ENCODE measurements around the gene ARL14EPL.

ARL14EPL gene

DNA sequence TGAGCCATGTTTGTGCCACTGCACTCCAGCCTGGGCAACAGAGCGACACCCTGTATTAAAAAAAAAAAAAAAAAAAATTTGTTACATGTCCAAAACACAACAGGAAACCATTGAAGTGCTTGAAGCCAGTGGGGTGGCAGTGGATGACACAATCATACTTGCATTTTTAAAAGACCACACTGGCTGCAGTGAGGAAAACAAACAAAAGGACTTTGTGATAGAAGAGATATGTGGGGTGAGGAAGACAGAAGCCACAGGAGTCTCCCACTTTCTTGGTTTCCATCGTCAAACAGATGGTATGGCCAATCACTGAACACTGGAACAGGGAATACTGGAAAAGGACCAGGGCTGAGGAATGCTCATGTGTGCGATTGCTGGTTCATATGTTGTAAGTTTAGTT is 31.7 kb downstream of the ARL14EPL start:
- H3K27me3 ChIP-seq (ENCODE audit: low read length): no peaks in the 10 kb centered on the region
- H3K79me2 ChIP-seq (ENCODE audit: insufficient read depth, low read length): no peaks in the 10 kb centered on the region
- no peak overlapping the region for H3K4me3 ChIP-seq (ENCODE audit: insufficient read depth, low read length, poor library complexity, severe bottlenecking)
- no peaks in the 10 kb centered on the region for H3K9me2 ChIP-seq (replicated peaks; ENCODE audit: insufficient read depth, low read length)
- H4K20me1 ChIP-seq (ENCODE audit: low read depth, low read length): no peaks in the 10 kb centered on the region
- H3K4me2 ChIP-seq (ENCODE audit: low read depth, low read length, poor library complexity, severe bottlenecking): no peak overlapping the region
- no peak overlapping the region for H3K9ac ChIP-seq (ENCODE audit: low read length)
- H3F3A ChIP-seq (ENCODE audit: insufficient read depth): no peaks in the 10 kb centered on the region
- H3K36me3 ChIP-seq (ENCODE audit: low read length): no peaks in the 10 kb centered on the region
- H3K27ac ChIP-seq (ENCODE audit: low read depth, low read length): no peak overlapping the region
- no peak for TF ChIP-seq EZH2phosphoT487 (conservative IDR thresholded peaks at IDR 0.05; ENCODE audit: low read length)
- TF ChIP-seq, protein P1, sequence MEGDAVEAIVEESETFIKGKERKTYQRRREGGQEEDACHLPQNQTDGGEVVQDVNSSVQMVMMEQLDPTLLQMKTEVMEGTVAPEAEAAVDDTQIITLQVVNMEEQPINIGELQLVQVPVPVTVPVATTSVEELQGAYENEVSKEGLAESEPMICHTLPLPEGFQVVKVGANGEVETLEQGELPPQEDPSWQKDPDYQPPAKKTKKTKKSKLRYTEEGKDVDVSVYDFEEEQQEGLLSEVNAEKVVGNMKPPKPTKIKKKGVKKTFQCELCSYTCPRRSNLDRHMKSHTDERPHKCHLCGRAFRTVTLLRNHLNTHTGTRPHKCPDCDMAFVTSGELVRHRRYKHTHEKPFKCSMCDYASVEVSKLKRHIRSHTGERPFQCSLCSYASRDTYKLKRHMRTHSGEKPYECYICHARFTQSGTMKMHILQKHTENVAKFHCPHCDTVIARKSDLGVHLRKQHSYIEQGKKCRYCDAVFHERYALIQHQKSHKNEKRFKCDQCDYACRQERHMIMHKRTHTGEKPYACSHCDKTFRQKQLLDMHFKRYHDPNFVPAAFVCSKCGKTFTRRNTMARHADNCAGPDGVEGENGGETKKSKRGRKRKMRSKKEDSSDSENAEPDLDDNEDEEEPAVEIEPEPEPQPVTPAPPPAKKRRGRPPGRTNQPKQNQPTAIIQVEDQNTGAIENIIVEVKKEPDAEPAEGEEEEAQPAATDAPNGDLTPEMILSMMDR (IDR thresholded peaks at IDR 0.05; ENCODE audit: insufficient read depth, low read length, poor library complexity, severe bottlenecking): no peak
- no peaks in the 10 kb centered on the region for H3K9me3 ChIP-seq (ENCODE audit: insufficient read depth, low read length)
- no peak overlapping the region for H2AFZ ChIP-seq (ENCODE audit: low read depth, low read length, severe bottlenecking)

DNA sequence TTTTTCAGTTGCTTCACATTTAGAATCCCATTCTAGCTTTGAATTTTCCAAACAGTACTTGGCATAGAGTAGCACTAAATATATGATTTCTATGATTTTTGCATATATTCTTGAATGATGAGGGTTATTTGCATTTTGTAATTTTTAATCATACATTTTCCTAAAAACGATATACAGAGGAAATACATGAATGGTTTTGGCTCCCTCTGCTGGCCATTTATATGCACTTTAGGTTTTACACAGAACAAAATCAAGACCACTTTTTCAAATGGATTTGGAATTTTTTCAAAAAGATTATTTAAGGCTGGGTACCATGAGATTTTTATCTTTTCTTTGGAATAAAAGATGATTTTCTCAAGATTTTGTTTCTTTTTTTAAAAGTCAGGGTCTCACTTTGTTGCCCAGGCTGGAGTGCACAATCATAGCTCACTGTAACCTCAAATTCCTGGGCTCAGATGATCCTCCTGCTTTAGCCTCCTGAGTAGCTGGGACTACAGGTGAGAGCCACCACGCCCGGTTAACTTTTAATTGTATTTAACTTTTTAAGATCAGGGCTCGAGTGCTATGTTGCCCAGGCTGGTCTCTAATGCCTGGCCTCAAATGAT is 35.9 kb downstream of the ARL14EPL start:
- Histone ChIP-seq H4K20me1 (ENCODE audit: low read depth, low read length) (no peaks in the 10 kb centered on the region), H2AFZ (ENCODE audit: low read depth, low read length, severe bottlenecking) (no peak overlapping the region), H3K79me2 (ENCODE audit: insufficient read depth, low read length) (no peaks in the 10 kb centered on the region), H3F3A (ENCODE audit: insufficient read depth) (no peaks in the 10 kb centered on the region), H3K9me2 (replicated peaks; ENCODE audit: insufficient read depth, low read length) (no peaks in the 10 kb centered on the region), H3K4me3 (ENCODE audit: insufficient read depth, low read length, poor library complexity, severe bottlenecking) (no peak overlapping the region), H3K4me2 (ENCODE audit: low read depth, low read length, poor library complexity, severe bottlenecking) (no peak overlapping the region), H3K27ac (ENCODE audit: low read depth, low read length) (no peak overlapping the region), H3K9me3 (ENCODE audit: insufficient read depth, low read length) (no peaks in the 10 kb centered on the region), H3K9ac (ENCODE audit: low read length) (no peak overlapping the region), H3K36me3 (ENCODE audit: low read length) (no peaks in the 10 kb centered on the region), H3K27me3 (ENCODE audit: low read length) (no peaks in the 10 kb centered on the region)
- TF ChIP-seq, protein P1 (IDR thresholded peaks at IDR 0.05; ENCODE audit: insufficient read depth, low read length, poor library complexity, severe bottlenecking): peak; percentile 61
- no peak for TF ChIP-seq EZH2phosphoT487 (conservative IDR thresholded peaks at IDR 0.05; ENCODE audit: low read length)

DNA sequence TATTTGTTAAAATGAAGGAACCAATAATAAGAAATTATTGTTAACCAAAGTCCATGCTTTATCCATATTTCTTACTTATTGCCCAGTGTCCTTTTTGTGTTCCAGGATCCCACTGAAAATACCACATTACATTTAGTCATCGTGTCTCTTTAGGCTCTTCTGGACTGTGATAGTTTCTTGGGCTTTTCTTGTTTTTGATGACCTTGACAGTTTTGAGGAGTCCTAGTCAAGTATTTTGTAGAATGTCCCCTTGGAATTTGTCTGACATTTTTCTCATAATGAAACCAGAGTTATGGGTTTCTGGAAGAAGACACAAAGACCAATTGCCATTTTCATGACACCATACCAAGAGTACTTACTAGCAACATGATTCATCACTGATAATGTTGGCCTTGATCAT is 38.9 kb downstream of the ARL14EPL start:
- no peaks in the 10 kb centered on the region for H4K20me1 ChIP-seq (ENCODE audit: low read depth, low read length)
- no peak overlapping the region for H3K4me2 ChIP-seq (ENCODE audit: low read depth, low read length, poor library complexity, severe bottlenecking)
- H3K4me3 ChIP-seq (ENCODE audit: insufficient read depth, low read length, poor library complexity, severe bottlenecking): no peak overlapping the region
- H3K79me2 ChIP-seq (ENCODE audit: insufficient read depth, low read length): no peaks in the 10 kb centered on the region
- H3K27ac ChIP-seq (ENCODE audit: low read depth, low read length): no peak overlapping the region
- H3K36me3 ChIP-seq (ENCODE audit: low read length): no peaks in the 10 kb centered on the region
- no peaks in the 10 kb centered on the region for H3K9me2 ChIP-seq (replicated peaks; ENCODE audit: insufficient read depth, low read length)
- no peak overlapping the region for H2AFZ ChIP-seq (ENCODE audit: low read depth, low read length, severe bottlenecking)
- H3K9ac ChIP-seq (ENCODE audit: low read length): no peak overlapping the region
- no peaks in the 10 kb centered on the region for H3F3A ChIP-seq (ENCODE audit: insufficient read depth)
- H3K9me3 ChIP-seq (ENCODE audit: insufficient read depth, low read length): no peaks in the 10 kb centered on the region
- no peak for TF ChIP-seq EZH2phosphoT487 (conservative IDR thresholded peaks at IDR 0.05; ENCODE audit: low read length)
- TF ChIP-seq, protein P1 (IDR thresholded peaks at IDR 0.05; ENCODE audit: insufficient read depth, low read length, poor library complexity, severe bottlenecking): no peak
- no peaks in the 10 kb centered on the region for H3K27me3 ChIP-seq (ENCODE audit: low read length)

Measured in SU-DHL-6 (cell line).